Fibroblast of upper back skin (primary cell): ENCODE data around the gene PPP1R9B.

Experiments used
- DNase-seq: peaks from one replicate; pipeline ENCODE4 v3.0.0-alpha.2; 2013

Gene PPP1R9B

DNA sequence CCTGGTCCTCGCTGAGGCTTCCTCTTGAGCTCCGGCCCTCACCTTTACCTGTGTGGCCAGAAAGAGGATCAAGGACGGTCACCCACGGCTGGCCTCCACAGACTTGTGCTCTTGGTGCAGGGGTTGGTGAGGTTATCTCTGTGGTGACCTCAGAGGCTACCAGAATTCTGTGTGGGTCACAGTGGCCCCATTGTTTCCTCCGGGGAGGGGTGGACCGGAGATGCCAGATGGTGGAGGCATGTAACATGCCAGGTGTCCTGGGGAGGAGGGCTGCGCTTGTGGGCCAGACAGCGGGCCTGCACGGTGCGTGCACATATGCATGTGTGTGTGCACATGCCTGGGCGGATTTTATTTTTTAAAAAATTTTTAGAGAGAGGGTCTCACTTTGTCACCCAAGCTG lies 21.7 kb upstream of the PPP1R9B start:
- DNase-seq, result no peak

DNA sequence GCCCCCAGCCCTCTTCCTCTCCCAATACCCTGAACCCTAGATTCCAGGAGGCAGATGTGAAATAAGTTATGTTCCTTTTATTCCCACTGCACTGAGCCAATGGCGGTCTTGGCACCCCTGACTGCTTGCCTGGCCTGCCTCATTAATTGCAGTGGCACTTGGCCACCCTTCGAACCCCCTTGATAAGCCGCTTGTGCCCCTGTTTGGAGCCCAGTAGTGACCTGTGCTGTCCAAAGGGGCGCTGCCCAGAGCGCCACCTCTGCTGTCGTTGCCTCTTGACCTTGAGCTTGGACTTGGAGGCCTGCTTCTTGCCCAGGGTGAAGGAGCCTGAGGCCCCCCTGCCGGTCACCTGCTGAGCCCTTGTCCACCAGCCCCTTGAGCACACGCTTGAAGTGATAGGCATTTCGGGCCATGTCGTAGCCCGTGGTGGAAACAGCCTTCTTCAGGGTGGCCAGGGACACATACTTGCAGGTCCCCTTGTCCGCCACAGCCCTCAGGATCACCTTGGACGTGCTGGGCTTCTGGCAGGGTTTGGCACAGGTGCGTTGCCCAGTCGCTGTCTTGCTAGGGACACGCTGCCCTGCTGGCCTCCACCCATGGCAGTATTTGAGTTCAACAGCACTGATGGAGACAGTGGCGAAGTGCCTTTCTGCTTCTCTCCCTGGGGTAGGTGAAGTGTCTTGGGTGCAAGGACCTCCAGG lies 21.0 kb upstream of the PPP1R9B start:
- DNase-seq, result no peak

DNA sequence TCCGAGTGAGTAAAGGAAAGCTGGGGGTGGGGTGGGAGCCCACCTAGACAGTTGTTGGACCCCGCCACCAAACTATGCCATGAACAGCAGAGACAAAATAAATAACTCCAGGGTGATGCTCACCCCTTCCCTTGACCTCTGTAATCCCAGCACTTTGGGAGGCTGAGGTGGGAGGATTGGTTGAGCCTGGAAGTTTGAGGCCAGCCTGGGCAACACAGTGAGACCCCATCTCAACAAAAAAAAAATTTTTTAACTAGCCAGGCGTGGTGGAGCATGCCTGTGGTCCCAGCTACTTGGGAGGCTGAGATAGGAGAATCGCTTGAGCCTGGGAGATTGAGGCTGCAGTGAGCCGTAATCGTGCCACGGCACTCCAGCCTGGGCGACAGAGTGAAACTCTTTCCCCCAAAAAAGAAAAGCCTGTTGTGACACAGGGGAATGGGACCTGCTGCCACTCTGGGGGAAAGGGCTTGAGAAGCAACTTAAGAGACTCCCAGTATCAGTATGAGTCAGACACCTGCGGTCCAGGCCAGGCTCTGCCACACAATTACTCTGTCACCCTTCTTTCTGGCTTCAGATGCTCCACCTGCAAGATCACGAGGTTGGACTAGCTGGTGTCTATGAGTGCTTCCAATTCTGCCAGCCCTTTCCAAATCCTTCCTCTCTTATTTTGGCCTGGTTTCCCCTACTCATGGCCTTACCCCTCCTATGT lies 20.3 kb upstream of the PPP1R9B start:
- DNase-seq, result no peak

GRCh38 chr17:50169881-50170459 lies 19.5 kb upstream of the PPP1R9B start:
- no peak for DNase-seq

GRCh38 chr17:50169121-50169764 lies 18.8 kb upstream of the PPP1R9B start:
- DNase-seq, result peak; percentile 75

DNA sequence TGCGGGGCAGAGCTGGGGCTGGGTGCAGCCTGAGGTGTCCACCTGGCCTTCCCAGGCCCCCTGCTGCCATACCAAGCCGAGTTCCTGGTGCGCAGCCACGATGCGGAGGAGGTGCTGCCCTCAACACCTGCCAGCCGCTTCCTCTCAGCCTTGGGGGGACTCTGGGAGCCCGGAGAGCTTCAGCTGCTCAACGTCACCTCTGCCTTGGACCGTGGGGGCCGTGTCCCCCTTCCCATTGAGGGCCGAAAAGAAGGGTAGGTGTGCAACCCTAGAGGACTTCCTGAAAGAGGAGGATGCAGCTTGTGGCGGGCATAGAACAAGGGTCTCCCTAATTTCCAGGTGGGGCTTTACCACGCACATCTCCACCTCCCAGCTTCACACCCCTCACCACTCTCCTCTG lies 17.8 kb upstream of the PPP1R9B start:
- no peak for DNase-seq

DNA sequence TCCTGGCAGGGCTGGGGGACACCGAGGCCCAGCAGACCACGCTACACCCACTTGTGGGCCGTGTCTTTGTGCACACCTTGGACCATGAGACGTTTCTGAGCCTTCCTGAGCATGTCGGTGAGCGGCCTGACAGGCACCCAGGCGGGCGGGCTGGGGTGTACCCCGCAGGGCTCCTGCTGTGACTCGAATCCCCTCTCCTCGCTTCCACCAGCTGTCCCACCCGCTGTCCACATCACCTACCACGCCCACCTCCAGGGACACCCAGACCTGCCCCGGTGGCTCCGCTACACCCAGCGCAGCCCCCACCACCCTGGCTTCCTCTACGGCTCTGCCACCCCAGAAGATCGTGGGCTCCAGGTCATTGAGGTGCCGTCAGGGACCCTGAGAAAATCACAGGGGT lies 16.9 kb upstream of the PPP1R9B start:
- DNase-seq, result no peak

GRCh38 chr17:50166518-50167181 lies 16.2 kb upstream of the PPP1R9B start:
- DNase-seq, result no peak

GRCh38 chr17:50165867-50166517 lies 15.5 kb upstream of the PPP1R9B start, which contains the start of gene SGCA:
SGCA (plus strand) TSS chr17:50166005; CDS start chr17:50166041, 36 bp downstream.
- no peak for DNase-seq

- DNase-seq, result no peak
Observed at GRCh38 chr17:50165466-50165865, 15.0 kb upstream of the PPP1R9B start.

GRCh38 chr17:50165066-50165465 lies 14.6 kb upstream of the PPP1R9B start:
- no peak for DNase-seq

GRCh38 chr17:50164697-50164988 lies 14.2 kb upstream of the PPP1R9B start:
- no peak for DNase-seq

DNA sequence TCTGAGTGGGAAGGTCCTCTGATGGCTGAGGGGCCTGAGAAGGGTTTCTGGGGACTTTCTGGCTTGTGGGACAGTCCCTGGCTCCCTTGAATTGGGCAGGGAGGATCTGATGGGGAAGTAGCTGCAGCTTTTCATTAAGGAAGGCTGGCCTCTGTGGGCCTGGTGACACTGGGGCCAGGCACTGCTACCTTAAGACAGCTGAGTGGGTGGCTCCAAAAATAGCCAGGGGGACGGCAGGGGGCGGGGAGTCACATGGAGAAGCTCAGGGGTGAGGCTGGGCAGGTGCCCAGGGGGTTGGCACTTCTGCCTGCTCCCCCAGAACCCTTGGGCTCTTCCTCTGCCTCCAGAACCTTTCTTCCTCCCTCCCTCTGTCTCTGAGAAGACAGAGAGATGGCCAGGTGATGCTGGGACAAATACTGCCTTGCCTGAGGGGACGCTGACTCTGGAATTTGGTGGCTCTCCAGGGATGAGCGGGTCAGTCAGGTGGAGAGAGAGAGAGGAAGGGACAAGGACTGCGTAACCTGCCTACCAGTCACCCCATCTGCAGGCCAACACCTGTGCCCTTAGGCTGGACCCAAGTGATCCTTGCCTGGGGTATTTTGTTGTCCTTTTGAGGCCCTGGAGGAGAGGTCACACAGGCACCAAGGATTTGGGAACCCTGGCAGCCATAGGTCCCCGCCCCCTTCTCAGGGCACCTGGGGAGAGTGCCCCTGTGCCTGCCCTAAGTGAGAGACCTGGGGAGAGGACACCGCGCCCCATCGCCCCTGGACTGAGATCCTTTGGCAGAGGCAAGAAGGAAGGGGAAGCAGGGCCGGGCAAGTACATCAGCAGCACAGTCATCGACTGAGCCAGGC lies 13.6 kb upstream of the PPP1R9B start:
- no peak for DNase-seq

GRCh38 chr17:50162466-50163254 lies 12.2 kb upstream of the PPP1R9B start:
- no peak for DNase-seq

DNA sequence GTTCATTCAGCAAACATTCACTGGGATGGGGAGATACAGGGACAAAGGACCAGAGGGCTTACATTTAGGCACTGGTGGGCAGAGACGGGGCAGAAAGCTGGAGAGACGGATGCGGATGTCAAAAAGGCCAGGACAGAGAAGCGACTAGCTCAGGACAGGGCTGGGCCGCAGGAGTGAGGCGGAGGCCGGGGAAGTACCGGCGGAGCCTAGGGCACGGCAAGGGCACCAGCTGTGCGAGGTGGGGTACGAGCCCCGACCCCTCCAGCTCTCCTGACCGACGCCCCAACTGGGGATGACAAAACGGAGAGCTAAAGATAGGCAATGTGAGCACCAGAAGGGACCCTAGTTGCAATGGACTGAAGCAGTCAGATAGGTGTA lies 11.4 kb upstream of the PPP1R9B start:
- no peak for DNase-seq

GRCh38 chr17:50161023-50161910 lies 10.8 kb upstream of the PPP1R9B start:
- DNase-seq, result peak; percentile 91

GRCh38 chr17:50157891-50158290 lies 7.4 kb upstream of the PPP1R9B start:
- no peak for DNase-seq

GRCh38 chr17:50155115-50155819 lies 4.8 kb upstream of the PPP1R9B start:
- DNase-seq, result peak; percentile 39

DNA sequence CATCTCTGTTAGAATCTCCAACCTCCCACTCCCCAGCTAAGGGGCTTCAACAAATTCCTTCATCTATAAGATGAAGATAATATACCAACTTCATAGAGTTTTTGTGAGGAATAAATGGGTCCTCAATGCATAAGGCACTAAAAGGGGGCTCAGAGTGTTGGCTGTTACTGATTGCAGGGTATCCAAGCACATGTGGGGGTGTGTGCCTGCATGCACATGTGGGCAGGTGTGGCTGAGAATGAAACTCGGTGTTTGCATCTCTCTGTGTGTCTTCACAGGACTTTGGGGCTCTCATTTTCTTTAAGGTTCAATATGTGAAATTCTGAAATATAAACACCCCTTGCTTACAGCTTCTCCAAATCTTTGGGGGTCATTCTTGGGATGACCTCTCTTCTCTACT lies 4.1 kb upstream of the PPP1R9B start:
- no peak for DNase-seq
